Stimulated activated CD4-positive, alpha-beta T cell treated with anti-CD3 and anti-CD28 coated beads, TNF-alpha, amount 100 ng/mL, for 4 hours (primary cell): ENCODE data around the gene PERM1.
"Not testable (repeated sequence)": the region's sequence is repeated elsewhere in the genome, so short reads cannot be mapped to it uniquely, and the experiment has no call there.

Experiments
- DNase-seq, 3 experiments: peaks; one replicate each; pipeline ENCODE4 v3.0.0-alpha.2; 2020; ENCODE audit warnings: low read depth in 3 of 3

Gene PERM1

DNA sequence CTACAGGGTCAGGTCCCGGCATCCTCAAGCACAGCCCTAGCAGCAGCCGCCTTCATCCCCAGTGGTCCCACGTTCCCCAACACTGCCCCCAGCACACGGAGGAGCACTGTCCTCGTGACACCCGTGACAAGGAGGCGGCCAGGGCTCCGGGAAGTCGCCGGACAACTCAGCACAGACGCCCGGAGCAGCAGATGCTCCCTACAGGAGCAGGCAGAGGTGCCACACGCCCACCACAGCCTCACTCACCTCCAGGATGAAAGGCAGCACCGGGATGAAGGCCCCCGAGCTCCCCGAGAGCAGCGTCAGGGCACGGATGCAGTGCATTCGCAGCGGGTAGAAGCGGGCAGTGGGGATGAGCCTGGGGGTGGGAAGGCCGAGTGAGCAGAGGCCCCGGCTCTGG lies 31.0 kb downstream of the PERM1 start:
- no peak for DNase-seq

DNA sequence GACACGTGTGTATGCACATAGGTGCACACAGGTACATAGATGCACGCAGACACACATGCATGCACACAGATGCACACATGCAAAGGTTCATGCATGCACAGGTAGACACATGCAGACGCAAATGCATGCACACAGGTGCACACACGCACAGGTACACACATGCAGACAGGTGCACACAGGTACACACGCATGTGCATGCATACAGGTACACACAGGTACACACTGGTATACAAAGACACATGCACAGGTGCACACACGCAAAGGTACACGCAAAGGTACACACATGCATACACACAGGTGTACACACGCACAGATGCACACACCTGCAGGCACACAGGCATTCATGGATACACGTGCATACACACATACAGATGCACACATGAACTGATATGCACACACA lies 31.6 kb downstream of the PERM1 start:
- no peak for DNase-seq

DNA sequence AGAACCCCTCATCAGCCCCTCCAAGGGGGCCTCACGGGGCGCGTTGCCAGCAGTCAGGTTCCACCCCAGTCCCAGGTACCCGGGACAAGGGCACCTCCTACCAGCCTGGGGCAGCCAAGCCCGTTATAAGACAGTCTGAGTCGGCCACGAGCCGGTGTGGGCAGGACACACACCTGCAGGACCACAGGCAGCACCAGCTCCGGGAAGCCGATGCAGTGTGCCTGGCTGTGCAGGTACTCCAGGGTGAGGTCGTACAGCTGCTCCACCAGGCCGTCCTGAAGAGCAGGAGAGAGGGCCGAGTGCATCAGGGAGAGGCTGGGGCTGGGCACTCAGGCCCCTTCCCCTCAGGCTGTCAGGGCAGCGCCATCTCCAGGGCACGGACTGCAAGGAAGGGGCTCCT lies 33.9 kb downstream of the PERM1 start:
- no peak for DNase-seq

DNA sequence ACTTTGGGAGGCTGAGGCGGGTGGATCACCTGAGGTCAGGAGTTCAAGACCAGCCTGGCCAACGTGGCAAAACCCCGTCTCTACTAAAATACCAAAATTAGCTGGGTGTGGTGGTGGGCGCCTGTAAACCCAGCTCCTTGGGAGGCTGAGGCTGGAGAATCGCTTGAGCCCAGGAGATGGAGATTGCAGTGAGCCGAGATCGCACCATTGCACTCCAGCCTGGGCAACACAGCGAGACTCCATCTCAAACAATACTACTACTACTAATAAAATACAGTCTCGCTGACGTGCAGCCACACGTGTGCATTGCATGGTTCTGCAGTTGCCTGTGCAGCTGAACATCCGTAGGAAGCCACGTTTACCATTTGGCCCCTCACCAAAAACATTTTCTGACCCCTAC lies 35.1 kb downstream of the PERM1 start:
- not testable (repeated sequence) for DNase-seq

DNA sequence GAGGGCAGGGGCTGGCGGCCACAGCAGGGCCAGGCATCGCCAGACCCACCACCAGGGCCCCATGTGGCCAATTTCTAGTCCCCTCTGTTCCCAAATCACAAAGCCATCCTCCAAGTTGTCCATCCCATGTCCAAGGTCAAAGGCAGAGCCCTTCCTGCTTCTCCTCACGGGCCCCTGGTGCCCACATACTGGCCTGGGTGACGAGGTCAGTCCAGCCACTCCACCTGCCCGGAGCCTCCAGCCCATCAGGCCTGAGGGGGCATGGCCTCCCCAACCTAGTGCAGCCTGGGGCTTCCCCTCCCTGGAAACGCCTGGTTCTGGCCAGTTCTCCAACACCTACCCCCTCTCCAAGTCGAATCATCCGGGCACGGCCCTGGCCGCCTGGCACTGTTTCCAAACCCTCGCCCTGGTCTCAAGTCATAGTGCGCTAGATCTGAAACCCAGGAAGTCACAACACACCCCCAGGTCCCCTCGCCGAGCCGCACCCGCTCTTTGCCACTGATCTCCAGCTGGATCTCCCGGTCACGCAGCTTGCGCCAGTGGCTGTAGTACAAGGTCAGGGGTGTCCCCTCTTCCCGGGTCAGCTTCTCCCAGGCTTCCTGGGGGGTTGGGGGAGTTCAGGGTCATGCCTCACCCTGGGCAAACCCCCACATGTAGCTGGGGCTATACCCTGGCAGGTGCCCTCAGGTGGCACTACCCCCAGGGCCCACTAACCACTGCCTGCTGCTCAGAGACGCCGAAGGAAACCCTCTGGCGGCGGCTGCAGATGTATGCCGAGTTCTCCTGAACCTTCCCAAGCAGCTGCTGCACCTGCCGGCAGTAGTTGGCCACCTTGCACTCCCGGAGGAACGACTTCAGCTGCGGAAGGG lies 36.0 kb downstream of the PERM1 start:
- no peak for DNase-seq

DNA sequence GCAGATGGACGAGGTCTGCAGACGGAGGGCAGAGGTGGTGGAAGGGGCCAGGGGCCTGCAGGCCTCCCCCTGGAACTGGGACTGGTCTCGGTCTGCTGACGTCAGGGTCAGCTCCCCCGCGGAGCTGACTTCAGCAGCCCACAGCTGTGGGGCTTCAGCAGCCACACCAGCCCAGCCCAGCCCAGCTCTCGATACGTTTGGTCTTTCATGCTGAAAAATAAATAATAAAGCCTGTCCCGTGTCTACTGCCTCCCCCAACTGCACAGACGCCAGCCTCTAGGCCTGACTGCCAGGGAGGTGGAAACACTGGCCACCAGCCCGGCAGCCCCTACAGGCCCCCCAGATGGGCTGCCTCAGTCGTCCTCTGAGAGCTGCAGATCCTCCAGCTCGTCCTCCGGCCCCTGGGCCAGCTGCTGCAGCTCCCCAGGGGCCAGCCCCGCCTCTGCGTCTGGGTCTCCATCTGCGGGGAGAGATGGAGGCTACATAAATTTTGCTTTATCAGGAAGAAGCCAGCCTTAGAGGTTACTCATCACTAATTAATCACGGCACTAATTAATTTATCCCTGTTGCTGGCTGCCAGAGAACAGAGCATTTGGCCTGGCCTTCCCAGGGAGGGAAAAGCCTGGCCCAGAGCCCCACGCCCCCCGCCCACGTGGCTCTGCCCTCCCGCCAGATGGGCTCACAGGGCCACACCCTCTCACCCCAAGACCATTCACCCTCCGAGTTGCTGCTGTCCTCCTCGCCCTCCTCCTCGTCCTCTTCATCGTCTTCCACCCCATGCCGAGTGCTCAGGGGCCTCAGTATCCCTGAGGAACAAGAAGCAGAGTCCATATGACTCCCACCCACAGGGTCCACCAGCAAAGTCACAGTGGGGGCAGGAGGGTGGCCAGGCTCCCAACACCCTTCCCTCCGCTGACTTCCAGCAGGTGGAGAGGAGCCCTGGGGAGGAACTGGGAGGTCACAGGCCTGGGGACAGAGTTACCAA lies 37.3 kb downstream of the PERM1 start:
- DNase-seq: no peak

DNA sequence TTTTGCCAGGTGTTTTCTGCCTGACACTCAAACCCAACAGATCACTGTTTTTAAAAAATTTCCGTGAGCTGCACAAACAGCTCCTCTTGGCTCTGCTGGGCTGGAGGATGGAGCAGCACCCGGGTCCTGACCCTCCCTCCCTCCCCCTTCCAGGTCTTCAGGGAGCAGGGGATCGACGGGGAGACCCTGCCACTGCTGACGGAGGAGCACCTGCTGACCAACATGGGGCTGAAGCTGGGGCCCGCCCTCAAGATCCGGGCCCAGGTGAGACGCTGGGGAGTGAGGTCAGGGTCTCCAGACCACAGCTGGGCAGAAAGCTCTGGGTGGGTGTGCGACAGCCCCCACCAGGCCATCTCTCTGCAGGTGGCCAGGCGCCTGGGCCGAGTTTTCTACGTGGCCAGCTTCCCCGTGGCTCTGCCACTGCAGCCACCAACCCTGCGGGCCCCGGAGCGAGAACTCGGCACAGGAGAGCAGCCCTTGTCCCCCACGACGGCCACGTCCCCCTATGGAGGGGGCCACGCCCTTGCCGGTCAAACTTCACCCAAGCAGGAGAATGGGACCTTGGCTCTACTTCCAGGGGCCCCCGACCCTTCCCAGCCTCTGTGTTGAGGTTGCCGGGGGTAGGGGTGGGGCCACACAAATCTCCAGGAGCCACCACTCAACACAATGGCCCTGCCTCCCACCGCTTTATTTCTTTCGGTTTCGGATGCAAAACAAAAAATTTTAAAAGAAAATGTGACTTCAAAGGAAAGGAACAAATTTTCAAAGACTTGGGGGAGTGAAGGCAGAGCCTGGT lies 38.1 kb downstream of the PERM1 start:
- DNase-seq: no peak

DNA sequence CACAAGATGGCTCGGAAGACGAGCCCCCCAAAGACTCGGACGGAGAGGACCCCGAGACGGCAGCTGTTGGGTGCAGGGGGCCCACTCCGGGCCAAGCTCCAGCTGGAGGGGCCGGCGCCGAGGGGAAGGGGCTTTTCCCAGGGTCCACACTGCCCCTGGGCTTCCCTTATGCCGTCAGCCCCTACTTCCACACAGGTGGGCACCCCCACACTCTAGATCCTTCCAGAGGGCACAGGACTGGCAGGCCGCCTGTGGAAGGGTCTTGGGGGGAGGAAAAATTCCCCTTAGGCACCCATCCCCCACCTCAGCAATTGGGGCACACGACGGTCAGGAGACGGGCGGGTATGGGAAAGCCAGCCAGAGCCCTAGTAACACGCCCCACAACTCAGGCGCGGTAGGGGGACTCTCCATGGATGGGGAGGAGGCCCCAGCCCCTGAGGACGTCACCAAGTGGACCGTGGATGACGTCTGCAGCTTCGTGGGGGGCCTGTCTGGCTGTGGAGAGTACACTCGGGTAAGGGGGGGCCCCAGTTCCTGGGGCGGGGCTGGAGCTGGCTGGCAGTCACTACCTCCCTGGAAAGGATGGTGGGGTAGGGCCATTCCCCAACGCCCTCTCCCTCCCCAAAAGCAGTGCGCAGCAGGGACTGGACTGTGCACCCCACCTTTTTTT lies 38.9 kb downstream of the PERM1 start:
- DNase-seq: no peak

DNA sequence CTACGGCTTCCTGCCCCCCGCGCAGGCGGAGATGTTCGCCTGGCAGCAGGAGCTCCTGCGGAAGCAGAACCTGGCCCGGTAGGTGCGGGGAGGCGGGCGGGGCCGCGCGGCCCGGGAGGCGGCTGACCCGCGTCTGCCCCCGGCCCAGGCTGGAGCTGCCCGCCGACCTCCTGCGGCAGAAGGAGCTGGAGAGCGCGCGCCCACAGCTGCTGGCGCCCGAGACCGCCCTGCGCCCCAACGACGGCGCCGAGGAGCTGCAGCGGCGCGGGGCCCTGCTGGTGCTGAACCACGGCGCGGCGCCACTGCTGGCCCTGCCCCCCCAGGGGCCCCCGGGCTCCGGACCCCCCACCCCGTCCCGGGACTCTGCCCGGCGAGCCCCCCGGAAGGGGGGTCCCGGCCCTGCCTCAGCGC lies 39.5 kb downstream of the PERM1 start:
- DNase-seq: no peak

DNA sequence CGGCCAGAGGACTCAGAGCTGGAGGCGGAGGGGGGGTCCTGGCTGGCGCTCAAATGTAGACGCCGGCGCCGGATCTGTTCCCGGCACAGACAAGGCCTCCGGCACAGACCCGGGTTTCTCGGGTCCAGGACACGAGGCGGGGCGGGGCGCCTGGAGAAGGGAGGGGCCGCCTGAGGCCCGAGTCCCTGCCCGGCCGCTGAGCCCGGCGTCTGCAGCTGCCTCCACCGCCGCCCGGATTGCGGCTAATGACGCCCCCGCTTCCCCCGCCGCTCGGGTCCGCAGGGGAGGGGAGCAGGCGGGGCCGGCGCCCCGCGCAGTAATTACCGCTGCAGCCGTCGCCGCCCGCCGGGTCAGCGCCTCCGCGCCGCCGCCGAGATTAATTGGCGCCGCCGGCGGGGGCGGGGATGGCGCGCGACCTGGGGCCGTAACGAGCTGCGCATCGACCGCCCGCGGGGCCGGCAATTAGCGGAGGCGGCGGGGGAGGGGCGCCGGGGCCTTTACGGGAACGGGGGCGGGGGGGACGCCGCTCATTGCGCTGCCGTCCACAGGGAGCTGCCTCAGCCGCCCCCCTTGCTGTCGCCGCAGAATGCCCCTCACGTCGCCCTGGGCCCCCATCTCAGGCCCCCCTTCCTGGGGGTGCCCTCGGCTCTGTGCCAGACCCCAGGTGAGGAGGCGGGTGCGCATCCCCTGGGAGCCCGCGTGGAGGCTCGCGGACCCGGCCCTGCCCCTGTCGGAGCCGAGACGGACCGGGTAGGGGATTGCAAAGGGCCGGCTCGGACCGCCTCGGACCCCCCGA lies 40.1 kb downstream of the PERM1 start:
- no peak for DNase-seq

DNA sequence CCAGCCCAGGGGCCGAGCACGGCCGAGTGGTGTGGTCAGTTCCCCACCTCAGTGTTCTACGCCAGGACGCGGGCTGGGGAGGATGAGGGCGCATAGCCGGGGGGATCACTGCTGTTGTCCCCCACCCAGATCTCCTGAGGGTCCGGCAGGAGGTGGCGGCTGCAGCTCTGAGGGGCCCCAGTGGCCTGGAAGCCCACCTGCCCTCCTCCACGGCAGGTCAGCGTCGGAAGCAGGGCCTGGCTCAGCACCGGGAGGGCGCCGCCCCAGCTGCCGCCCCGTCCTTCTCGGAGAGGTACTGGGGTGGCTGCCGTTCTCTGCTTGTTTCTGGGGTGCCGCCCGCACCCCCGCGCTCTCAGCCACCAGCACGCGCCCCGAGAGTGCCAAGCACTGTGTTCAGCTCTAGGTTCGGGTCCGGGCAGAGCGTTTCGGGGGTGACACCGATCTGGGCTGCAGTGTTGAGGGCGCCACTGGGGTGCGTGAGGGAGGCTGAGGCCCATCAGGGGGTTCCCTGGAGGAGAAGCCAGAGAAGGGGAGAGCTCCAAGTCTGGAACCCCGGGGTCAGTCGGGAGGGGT lies 40.8 kb downstream of the PERM1 start:
- no peak for DNase-seq

DNA sequence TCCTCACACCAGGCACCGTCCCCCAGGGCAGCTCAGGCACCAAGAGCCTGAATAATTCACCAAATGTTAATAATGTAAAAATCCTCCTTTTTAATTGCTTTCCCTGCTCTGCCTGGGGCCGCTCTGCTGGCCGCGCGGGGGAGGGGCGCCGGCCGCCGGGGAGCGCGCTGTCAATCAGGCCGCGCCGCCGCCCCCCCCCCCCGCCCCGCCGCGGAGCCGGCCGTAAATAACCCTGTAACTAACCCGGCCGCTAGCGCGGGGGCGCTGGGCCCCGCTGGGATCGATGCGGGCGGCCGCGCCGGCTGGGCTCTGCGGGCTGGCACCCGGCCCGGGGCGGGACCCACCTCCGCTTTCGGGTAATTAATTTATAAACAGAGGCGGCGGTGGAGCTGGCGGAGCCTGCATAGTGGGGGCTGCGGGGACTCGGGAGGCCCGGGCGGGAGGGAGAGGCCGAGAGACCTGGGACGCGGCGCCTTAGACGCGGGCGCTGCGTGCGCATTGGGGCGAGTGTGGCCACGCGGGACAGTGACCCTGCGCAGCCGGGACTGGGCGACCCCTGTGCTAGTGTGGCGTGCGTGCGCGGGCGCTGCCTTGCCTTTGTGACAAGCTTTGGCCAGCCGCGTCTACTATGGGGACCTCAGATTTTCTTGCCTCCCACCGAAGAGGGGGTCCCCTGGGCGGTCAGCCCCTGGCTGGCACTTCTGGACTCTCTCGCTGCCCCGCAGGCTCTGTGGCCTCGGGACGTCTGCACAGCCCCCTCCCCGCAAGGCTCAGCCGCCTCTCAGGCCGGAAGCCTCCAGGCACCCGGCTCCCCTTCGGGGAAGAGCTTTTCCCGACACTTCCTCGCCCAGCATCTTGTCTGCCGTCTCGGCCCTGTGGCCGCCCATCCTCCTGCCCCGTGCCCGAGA lies 41.5 kb downstream of the PERM1 start:
- DNase-seq: no peak

DNA sequence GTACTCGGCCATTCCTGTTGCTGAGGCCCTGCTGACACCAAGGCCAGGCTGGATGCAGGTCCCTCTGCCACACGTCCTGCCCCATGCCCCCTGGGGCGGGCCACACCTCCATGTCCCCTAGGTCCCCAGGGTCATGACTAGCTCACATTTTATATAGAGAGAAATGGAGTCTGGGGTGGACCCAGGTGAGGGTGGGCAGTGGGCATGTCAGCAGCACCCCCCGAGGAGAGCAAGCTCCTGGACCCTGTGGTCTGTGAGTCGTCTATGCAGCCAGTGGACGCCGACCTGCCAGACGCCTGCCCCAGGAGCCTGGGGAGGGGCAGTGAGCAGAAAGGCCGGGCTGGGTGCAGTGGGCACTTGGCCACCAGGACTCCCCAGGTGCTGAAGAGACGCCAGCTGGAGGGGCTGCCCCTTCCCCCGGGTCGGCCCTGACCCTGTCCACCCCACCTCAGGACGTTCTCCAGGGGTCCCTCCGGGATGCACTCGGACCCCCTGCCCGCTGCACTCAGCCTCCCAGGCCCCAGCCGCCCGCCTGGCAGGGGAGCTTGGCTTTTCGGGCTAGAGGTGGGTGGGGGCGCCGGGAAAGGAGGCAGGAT lies 42.3 kb downstream of the PERM1 start:
- no peak for DNase-seq

DNA sequence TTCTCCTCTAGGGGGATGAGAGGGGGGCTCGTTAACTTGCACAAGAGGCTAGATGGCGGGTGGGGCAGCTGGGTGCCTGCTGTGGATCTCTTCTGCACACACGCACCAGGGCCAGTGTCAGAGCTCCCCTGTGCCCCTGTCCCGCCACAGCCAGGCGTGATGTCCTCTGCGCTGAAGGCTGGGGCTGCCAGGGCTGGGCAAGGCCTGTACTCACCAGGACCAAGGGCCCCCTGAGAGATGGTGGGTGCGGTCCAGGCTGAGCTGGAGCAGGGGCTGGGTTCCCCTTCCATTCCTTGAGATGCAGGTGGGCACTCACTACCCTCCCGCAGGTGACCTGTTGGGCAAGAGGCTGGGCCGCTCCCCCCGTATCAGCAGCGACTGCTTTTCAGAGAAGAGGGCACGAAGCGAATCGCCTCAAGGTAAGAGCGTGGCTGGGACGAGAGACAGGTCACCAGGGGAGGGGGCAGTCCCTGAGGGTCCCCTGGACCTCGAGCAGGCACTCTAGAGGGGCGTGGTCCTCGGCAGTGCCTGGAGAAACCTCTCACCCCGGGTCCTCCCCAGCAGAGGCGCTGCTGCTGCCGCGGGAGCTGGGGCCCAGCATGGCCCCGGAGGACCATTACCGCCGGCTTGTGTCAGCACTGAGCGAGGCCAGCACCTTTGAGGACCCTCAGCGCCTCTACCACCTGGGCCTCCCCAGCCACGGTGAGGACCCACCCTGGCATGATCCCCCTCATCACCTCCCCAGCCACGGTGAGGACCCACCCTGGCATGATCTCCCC lies 43.0 kb downstream of the PERM1 start:
- DNase-seq: no peak

DNA sequence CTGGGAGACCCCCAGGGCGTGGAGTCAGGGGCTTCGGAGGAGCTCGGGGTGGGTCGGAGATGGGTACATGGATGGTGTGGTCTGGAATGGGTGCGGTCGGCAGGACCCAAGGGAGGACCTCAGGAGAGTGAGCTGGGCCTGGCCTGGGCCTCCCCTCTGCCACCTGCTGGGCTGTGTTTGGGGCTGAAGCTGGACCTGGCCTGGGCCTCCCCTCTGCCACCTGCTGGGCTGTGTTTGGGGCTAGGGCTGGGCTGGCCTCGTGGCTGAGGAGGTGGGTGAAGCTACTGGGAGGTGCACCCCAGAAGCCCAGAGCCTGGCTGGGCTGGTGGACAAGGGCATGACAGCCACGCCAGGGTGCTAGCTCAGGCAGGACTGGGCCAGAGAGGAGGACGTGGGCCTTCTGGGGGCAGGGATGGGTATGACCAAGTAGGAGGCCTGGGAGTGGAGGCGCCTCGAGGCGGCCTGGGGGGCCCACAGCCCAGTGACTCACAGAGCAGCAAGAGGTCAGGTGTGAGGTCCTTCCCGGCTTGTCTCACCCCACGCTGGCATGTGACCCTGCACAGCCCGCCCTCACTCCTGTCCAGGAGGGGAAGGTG lies 43.7 kb downstream of the PERM1 start:
- DNase-seq: no peak

DNA sequence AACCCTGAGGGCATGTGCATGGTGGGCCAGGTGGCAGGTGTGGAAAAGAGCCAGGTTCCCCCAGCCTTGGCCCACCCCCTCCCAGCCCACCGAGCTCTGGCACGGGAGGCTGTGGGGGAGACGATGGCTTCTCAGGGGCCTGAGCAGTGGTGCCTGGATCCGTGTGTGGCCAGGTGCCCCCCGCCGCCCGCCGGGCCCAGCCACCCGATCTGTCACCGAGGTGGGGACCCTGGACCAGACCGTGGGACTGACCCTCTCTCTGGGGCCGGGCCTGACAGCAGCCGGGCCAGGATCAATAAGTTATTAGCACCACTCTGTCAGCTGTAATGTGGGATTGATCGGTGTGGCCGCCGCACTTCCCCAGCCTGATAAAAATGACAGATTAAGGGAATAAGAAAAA lies 44.4 kb downstream of the PERM1 start:
- DNase-seq: no peak
